ENCODE data around the gene ZFR.

DNA sequence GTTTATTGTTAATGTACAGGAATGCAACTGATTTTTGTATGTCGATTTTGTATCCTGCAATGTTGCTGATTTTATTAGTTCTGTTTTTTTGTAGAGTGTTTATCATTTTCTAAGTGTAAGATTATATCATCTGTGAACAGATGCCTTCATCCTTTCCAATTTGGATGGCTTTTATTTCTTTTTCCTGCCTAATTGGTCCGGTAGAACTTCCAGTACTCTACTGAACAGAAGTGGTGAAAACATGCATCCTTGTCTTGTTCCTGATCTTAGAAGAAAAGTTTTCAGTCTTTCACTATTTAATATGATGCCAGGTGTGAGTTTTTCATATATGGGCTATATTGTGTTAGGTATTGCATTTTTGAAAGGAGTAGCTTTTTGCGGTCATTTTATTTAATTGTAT lies 42.5 kb upstream of the ZFR start:
- no peak for TF ChIP-seq POLR2AphosphoS5 (IDR thresholded peaks at IDR 0.05; ENCODE audit: insufficient read depth in 1 of 2, low read depth in 1 of 2)
- TF ChIP-seq, protein P1, sequence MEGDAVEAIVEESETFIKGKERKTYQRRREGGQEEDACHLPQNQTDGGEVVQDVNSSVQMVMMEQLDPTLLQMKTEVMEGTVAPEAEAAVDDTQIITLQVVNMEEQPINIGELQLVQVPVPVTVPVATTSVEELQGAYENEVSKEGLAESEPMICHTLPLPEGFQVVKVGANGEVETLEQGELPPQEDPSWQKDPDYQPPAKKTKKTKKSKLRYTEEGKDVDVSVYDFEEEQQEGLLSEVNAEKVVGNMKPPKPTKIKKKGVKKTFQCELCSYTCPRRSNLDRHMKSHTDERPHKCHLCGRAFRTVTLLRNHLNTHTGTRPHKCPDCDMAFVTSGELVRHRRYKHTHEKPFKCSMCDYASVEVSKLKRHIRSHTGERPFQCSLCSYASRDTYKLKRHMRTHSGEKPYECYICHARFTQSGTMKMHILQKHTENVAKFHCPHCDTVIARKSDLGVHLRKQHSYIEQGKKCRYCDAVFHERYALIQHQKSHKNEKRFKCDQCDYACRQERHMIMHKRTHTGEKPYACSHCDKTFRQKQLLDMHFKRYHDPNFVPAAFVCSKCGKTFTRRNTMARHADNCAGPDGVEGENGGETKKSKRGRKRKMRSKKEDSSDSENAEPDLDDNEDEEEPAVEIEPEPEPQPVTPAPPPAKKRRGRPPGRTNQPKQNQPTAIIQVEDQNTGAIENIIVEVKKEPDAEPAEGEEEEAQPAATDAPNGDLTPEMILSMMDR (IDR thresholded peaks at IDR 0.05), result no peak
- no peak for TF ChIP-seq POLR2A (IDR thresholded peaks at IDR 0.05)
